ENCODE results near the gene ISG15.

GRCh38 chr1:1023700-1024099 lies 10.4 kb downstream of the ISG15 start:
- TF ChIP-seq TBP (optimal IDR thresholded peaks at IDR 0.05; ENCODE audit: low read depth, low read length) (no peak), CCNT2 (IDR thresholded peaks at IDR 0.05; ENCODE audit: borderline replicate concordance, extremely low read depth, insufficient read length, low read depth, low read length) (no peak), EGR1 (conservative IDR thresholded peaks at IDR 0.05) (no peak), SNRNP70 (optimal IDR thresholded peaks at IDR 0.05; ENCODE audit: low read depth, low read length) (no peak), REST (IDR thresholded peaks at IDR 0.05; ENCODE audit: borderline replicate concordance) (no peak), REST (CRISPR knock-in tag; IDR thresholded peaks at IDR 0.05; ENCODE audit: low read depth) (no peak), ZNF431 (CRISPR knock-in tag; IDR thresholded peaks at IDR 0.05) (no peak), ZBTB26 (CRISPR knock-in tag; IDR thresholded peaks at IDR 0.05) (no peak), ZBTB1 (CRISPR knock-in tag; IDR thresholded peaks at IDR 0.05; ENCODE audit: borderline replicate concordance, low read depth) (no peak), CTCF (IDR thresholded peaks at IDR 0.05 in 2 of 3, conservative IDR thresholded peaks at IDR 0.05 in 1 of 3; ENCODE audit: insufficient read depth in 2 of 3, low read depth in 1 of 3, low read length in 3 of 3) (no peak), JUNB (CRISPR knock-in tag; conservative IDR thresholded peaks at IDR 0.05) (no peak), EP300 (IDR thresholded peaks at IDR 0.05; ENCODE audit: low read length) (no peak), ZFX (CRISPR knock-in tag; IDR thresholded peaks at IDR 0.05) (no peak), USF1 (CRISPR knock-in tag; IDR thresholded peaks at IDR 0.05) (no peak)
